Neural progenitor cell (in vitro differentiated cells): ENCODE results near the gene RBMS2.

ENCODE experiments used
- CTCF ChIP-seq: fragments of 200-600 bp; sonication (generic); IDR thresholded peaks from 2 replicates; pipeline ENCODE4 v1.5.1; 2017; ENCODE audit warnings: antibody characterized with exemption, mild to moderate bottlenecking
- EZH2 ChIP-seq: fragments of 200-600 bp; sonication (generic); IDR thresholded peaks from 2 replicates; pipeline ENCODE4 v1.6.1; 2017; ENCODE audit warnings: antibody characterized with exemption, mild to moderate bottlenecking, moderate library complexity
- EZH2phosphoT487 ChIP-seq: fragments of 200-600 bp; sonication (generic); IDR thresholded peaks from 2 replicates; pipeline ENCODE4 v1.6.1; 2017; ENCODE audit warnings: antibody characterized with exemption

DNA sequence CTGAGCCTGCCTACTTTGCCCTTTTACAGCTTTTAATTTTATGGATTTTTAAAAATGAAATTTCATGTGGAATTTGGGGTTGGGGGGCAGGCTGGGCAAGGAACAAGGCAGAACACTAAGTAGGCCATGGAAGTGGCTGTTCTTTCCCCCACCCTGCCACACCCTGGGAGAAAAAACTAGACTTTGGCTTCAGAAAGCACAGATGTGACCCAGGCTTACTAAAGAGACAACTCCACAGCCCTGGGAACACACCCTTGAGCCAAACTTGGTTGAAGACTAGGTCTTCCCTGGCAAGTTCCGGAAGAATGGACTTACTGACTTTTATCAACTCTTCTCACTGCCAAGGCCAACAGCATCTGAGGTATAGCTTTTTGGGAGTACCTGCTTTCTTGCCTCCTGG, 68.2 kb downstream of the RBMS2 start:
- TF ChIP-seq EZH2: no peak
- no peak for TF ChIP-seq CTCF
- TF ChIP-seq EZH2phosphoT487: no peak
